Measurements from ENCODE around the gene AHRR.
"Not testable (repeated sequence)": the region's sequence is repeated elsewhere in the genome, so short reads cannot be mapped to it uniquely, and the experiment has no call there.

The AHRR gene

GRCh38 chr5:459562-460272, 138.2 kb downstream of the AHRR start:
- DNase-seq (ENCODE audit: low spot score) = no peak

GRCh38 chr5:460273-460625, 138.7 kb downstream of the AHRR start:
- DNase-seq (ENCODE audit: low spot score) = no peak

- DNase-seq (ENCODE audit: low spot score) = no peak
These were observed 140.6 kb downstream of the AHRR start for GRCh38 chr5:462051-462481.

- DNase-seq (ENCODE audit: low spot score) = no peak
These were observed 141.8 kb downstream of the AHRR start for GRCh38 chr5:463301-463700.

- no peak for DNase-seq (ENCODE audit: low spot score)
These were observed 142.4 kb downstream of the AHRR start for GRCh38 chr5:463952-464351.

GRCh38 chr5:464446-464842, 142.9 kb downstream of the AHRR start:
- DNase-seq (ENCODE audit: low spot score) = no peak

- no peak for DNase-seq (ENCODE audit: low spot score)
These were observed 143.5 kb downstream of the AHRR start for GRCh38 chr5:464843-465590.

- no peak for DNase-seq (ENCODE audit: low spot score)
These were observed 144.3 kb downstream of the AHRR start for GRCh38 chr5:465591-466403.

- no peak for DNase-seq (ENCODE audit: low spot score)
These were observed 145.3 kb downstream of the AHRR start for GRCh38 chr5:466661-467310.

GRCh38 chr5:468401-468800, 146.9 kb downstream of the AHRR start:
- no peak for DNase-seq (ENCODE audit: low spot score)

GRCh38 chr5:469752-470483, 148.4 kb downstream of the AHRR start:
- DNase-seq (ENCODE audit: low spot score) = no peak

GRCh38 chr5:470961-471749, 149.6 kb downstream of the AHRR start:
- no peak for DNase-seq (ENCODE audit: low spot score)

GRCh38 chr5:471750-472058, 150.2 kb downstream of the AHRR start:
- DNase-seq (ENCODE audit: low spot score) = no peak

- no peak for DNase-seq (ENCODE audit: low spot score)
These were observed 150.7 kb downstream of the AHRR start for GRCh38 chr5:472076-472655.

- peak; percentile 100 for DNase-seq (ENCODE audit: low spot score)
These were observed 151.4 kb downstream of the AHRR start for GRCh38 chr5:472656-473550.

- DNase-seq (ENCODE audit: low spot score) = peak; percentile 66
These were observed 152.2 kb downstream of the AHRR start for GRCh38 chr5:473551-474192.

GRCh38 chr5:474232-474839, 152.8 kb downstream of the AHRR start:
- DNase-seq (ENCODE audit: low spot score) = not testable (repeated sequence)

- no peak for DNase-seq (ENCODE audit: low spot score)
These were observed 153.5 kb downstream of the AHRR start for GRCh38 chr5:474840-475661.
